Upper lobe of right lung (tissue), 1 donor: ENCODE measurements around the gene FMN1. TPM values are rescaled to one million over a fixed set of nuclear protein-coding genes. Genes with fewer than 3 reads are reported as not detected.
A peak's percentile ranks its signal among the peaks of the same experiment; 100 is the strongest.

Experiments used
- ATAC-seq: fragments of 200-7000 bp; cut with Tn5 transposase; one replicate; pipeline ENCODE4 v1.9.1; 2020; ENCODE audit warnings: mild to moderate bottlenecking, moderate library complexity
- DNase-seq: peaks from one replicate; pipeline ENCODE4 v3.0.0-alpha.2; 2020
- H3K27ac ChIP-seq: fragments of 200-600 bp; one replicate; pipeline ENCODE4 v1.8.0; 2022
- H3K27me3 ChIP-seq: fragments of 200-600 bp; one replicate; pipeline ENCODE4 v1.8.0; 2022; ENCODE audit warnings: mild to moderate bottlenecking
- H3K36me3 ChIP-seq: fragments of 200-600 bp; one replicate; pipeline ENCODE4 v1.8.0; 2022
- H3K4me1 ChIP-seq: fragments of 200-600 bp; one replicate; pipeline ENCODE4 v1.8.0; 2022
- H3K4me3 ChIP-seq: fragments of 200-600 bp; one replicate; pipeline ENCODE4 v1.8.0; 2022; ENCODE audit warnings: mild to moderate bottlenecking
- H3K9me3 ChIP-seq: fragments of 200-600 bp; one replicate; pipeline ENCODE4 v1.8.0; 2022
- CTCF ChIP-seq: fragments of 200-600 bp; IDR thresholded peaks from one replicate; pipeline ENCODE4 v1.8.0; 2022; ENCODE audit warnings: antibody characterized with exemption
- intact Hi-C: fragments of 100-400 bp; cut with DNase I; formaldehyde crosslinking; loops from one replicate; pipeline ENCODE4 v1.11.0; 2022
- total RNA-seq: library from RNA; stranded (reverse); fragmentation: NEBNext Ultra II Directional; extraction: Animal tissue kit (Norgen Biotek cat#: 25700); gene quantifications from one replicate; pipeline ENCODE4 v1.2.1, GENCODE V29; 2021
- donor health status: DM: no; HTN: yes; CAD: no; lungs with severe emphysema.

Gene FMN1
- total RNA-seq, 1 donor from 2014 or later = 33.5 TPM

- ATAC-seq = no peak
These were observed 315.4 kb downstream of the FMN1 start for GRCh38 chr15:32878869-32879805.

GRCh38 chr15:32878342-32878741, 316.2 kb downstream of the FMN1 start:
- intact Hi-C loops = no loop called here
- H3K27me3 ChIP-seq = no peaks in the 10 kb centered on the region
- DNase-seq (no peak), ATAC-seq (no peak)
- TF ChIP-seq CTCF = no peak
- H3K27ac ChIP-seq = no peak overlapping the region
- no peak overlapping the region for H3K4me3 ChIP-seq
- no peaks in the 10 kb centered on the region for H3K9me3 ChIP-seq
- no peaks in the 10 kb centered on the region for H3K36me3 ChIP-seq
- H3K4me1 ChIP-seq = no peaks in the 10 kb centered on the region

More at GRCh38 chr15:32878869-32879805, 315.4 kb downstream of the FMN1 start:
- intact Hi-C loops = no loop called here
- TF ChIP-seq CTCF = no peak
- no peak overlapping the region for H3K4me3 ChIP-seq
- H3K27me3 ChIP-seq = no peaks in the 10 kb centered on the region
- DNase-seq = no peak
- no peaks in the 10 kb centered on the region for H3K9me3 ChIP-seq
- H3K4me1 ChIP-seq = no peaks in the 10 kb centered on the region
- no peak overlapping the region for H3K27ac ChIP-seq
- no peaks in the 10 kb centered on the region for H3K36me3 ChIP-seq

GRCh38 chr15:32877252-32878019, 317.1 kb downstream of the FMN1 start:
- H3K27ac ChIP-seq = no peak overlapping the region

GRCh38 chr15:32873284-32874114, 321.0 kb downstream of the FMN1 start:
- peak overlapping the region; percentile 28 for H3K27ac ChIP-seq
- ATAC-seq (no peak), DNase-seq (no peak)
- TF ChIP-seq CTCF = no peak
- no peak overlapping the region for H3K4me3 ChIP-seq
- no peaks in the 10 kb centered on the region for H3K9me3 ChIP-seq
- H3K4me1 ChIP-seq = no peaks in the 10 kb centered on the region
- no peaks in the 10 kb centered on the region for H3K27me3 ChIP-seq
- intact Hi-C loops = no loop called here
- H3K36me3 ChIP-seq = no peaks in the 10 kb centered on the region

More at GRCh38 chr15:32877252-32878019, 317.1 kb downstream of the FMN1 start:
- DNase-seq (no peak), ATAC-seq (no peak)
- Histone ChIP-seq H3K36me3 (no peaks in the 10 kb centered on the region), H3K27me3 (no peaks in the 10 kb centered on the region), H3K4me1 (no peaks in the 10 kb centered on the region), H3K9me3 (no peaks in the 10 kb centered on the region), H3K4me3 (no peak overlapping the region)
- no peak for TF ChIP-seq CTCF
- intact Hi-C loops = no loop called here

GRCh38 chr15:32872621-32873283, 321.8 kb downstream of the FMN1 start:
- Histone ChIP-seq H3K4me3 (no peak overlapping the region), H3K36me3 (no peaks in the 10 kb centered on the region), H3K9me3 (no peaks in the 10 kb centered on the region), H3K27ac (peak overlapping the region; percentile 38), H3K4me1 (no peaks in the 10 kb centered on the region), H3K27me3 (no peaks in the 10 kb centered on the region)
- intact Hi-C loops = no loop called here
- no peak for DNase-seq
- no peak for TF ChIP-seq CTCF
- ATAC-seq = peak; percentile 67
